Mesothelial cell of epicardium (in vitro differentiated cells): ENCODE data around the gene PSMA1. TPM values are rescaled to one million over a fixed set of nuclear protein-coding genes. Genes with fewer than 3 reads are reported as not detected.

Source experiments
- DNase-seq, 2 experiments: peaks; one replicate each; pipeline ENCODE4 v3.0.0; 2021; ENCODE audit warnings: low spot score in 2 of 2; ENCODE audit not compliant: unreplicated experiment in 2 of 2
- H3K27ac Mint-ChIP-seq: 2 replicates; pipeline ENCODE4 v1.8.0; 2021; ENCODE audit warnings: mixed read lengths
- H3K27me3 Mint-ChIP-seq: 2 replicates; pipeline ENCODE4 v1.8.0; 2021; ENCODE audit warnings: low read depth, mixed read lengths
- H3K36me3 Mint-ChIP-seq: 2 replicates; pipeline ENCODE4 v1.8.0; 2021; ENCODE audit warnings: mixed read lengths
- H3K4me1 Mint-ChIP-seq: 2 replicates; pipeline ENCODE4 v1.8.0; 2021; ENCODE audit warnings: mixed read lengths
- H3K4me3 Mint-ChIP-seq: 2 replicates; pipeline ENCODE4 v1.8.0; 2021; ENCODE audit warnings: mild to moderate bottlenecking, moderate library complexity, mixed read lengths
- H3K9me3 Mint-ChIP-seq: 2 replicates; pipeline ENCODE4 v1.8.0; 2021; ENCODE audit warnings: mixed read lengths
- total RNA-seq: library from RNA; stranded (reverse); gene quantifications from 3 replicates; pipeline ENCODE4 v1.2.1, GENCODE V29; 2021
- TF ChIP-seq, protein P1 (sequence below): fragments of 200-600 bp; sonication (generic); IDR thresholded peaks from one replicate; pipeline ENCODE4 v1.5.0; 2021; ENCODE audit warnings: antibody characterized with exemption; ENCODE audit not compliant: unreplicated experiment

PSMA1 gene
- total RNA-seq, 1 donor from 2014 or later: 133 TPM

DNA sequence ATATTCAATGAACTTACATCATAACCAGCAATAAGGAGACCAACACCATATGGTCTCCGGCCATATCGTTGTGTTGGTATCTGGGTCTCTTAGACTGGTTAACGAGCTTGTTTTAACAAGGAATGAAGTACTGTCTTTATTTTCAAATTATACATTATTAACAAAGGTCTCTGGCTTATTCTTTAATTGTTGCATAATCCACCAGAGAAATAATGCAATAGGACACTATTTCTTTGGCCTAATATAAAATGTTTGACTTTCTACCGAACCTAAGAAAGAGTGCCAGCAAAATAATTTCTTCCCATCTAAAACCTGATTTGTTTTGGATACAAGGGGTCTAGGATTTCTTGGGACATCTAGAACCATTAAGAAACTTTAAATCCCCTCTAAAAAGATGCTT lies 6.4 kb downstream of the PSMA1 start:
- no peak overlapping the region for H3K27ac Mint-ChIP-seq
- peaks cover 35% of the 10 kb centered on the region for H3K36me3 Mint-ChIP-seq
- no peak overlapping the region for H3K4me3 Mint-ChIP-seq
- H3K27me3 Mint-ChIP-seq: no peaks in the 10 kb centered on the region
- H3K9me3 Mint-ChIP-seq: no peaks in the 10 kb centered on the region
- TF ChIP-seq, protein P1, sequence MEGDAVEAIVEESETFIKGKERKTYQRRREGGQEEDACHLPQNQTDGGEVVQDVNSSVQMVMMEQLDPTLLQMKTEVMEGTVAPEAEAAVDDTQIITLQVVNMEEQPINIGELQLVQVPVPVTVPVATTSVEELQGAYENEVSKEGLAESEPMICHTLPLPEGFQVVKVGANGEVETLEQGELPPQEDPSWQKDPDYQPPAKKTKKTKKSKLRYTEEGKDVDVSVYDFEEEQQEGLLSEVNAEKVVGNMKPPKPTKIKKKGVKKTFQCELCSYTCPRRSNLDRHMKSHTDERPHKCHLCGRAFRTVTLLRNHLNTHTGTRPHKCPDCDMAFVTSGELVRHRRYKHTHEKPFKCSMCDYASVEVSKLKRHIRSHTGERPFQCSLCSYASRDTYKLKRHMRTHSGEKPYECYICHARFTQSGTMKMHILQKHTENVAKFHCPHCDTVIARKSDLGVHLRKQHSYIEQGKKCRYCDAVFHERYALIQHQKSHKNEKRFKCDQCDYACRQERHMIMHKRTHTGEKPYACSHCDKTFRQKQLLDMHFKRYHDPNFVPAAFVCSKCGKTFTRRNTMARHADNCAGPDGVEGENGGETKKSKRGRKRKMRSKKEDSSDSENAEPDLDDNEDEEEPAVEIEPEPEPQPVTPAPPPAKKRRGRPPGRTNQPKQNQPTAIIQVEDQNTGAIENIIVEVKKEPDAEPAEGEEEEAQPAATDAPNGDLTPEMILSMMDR: no peak
- H3K4me1 Mint-ChIP-seq: peaks cover 5% of the 10 kb centered on the region
- DNase-seq: no peak

DNA sequence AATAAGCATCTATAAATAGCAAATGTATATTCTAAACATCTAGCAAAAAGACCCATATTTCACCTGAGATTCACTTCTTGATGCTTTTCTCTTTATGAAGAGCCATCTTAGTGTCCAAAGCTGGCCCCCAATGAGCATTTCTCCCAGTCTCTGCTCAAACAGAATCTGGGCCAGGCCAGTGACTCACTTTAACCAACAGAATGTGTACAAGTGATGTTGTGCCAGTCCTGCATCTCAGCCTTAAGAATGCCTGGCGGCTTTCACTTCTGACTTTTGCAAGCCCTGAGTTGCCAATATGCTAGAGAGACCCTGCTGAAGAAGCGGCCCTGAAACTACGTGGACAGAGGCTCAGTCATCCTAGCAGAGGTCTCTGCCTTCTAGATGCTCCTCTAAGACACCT lies 13.7 kb downstream of the PSMA1 start:
- Mint-ChIP-seq H3K36me3 (peaks cover 46% of the 10 kb centered on the region), H3K4me3 (no peak overlapping the region)

DNA sequence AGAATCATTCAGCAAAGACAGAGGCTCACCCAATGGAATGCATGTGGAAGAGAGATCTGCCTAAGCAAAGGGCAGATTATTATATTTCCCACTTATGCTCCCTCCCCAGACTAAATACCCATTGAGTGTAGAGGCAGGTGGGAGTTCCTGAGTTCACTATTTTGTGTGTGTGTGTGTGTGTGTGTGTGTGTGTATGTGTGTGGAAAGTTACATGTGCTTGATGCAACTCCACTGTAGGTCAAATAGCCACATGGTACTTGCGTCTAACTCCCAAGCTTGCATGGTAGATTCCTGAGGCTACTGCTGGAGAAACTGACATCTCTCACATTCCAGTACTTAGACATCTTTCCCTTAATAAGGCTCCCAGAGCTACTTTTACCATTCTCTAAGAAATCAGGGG lies 17.2 kb downstream of the PSMA1 start:
- no peak for DNase-seq
- TF ChIP-seq, protein P1: no peak
- no peaks in the 10 kb centered on the region for H3K27me3 Mint-ChIP-seq
- H3K36me3 Mint-ChIP-seq: peaks cover 25% of the 10 kb centered on the region
- H3K4me3 Mint-ChIP-seq: no peak overlapping the region
- H3K9me3 Mint-ChIP-seq: no peaks in the 10 kb centered on the region
- H3K27ac Mint-ChIP-seq: no peak overlapping the region
- peaks cover 12% of the 10 kb centered on the region for H3K4me1 Mint-ChIP-seq

More for the DNA sequence above, 13.7 kb downstream of the PSMA1 start:
- Mint-ChIP-seq H3K27ac (no peak overlapping the region), H3K4me1 (no peaks in the 10 kb centered on the region), H3K27me3 (no peaks in the 10 kb centered on the region), H3K9me3 (no peaks in the 10 kb centered on the region)
- TF ChIP-seq, protein P1: no peak
- DNase-seq: no peak

DNA sequence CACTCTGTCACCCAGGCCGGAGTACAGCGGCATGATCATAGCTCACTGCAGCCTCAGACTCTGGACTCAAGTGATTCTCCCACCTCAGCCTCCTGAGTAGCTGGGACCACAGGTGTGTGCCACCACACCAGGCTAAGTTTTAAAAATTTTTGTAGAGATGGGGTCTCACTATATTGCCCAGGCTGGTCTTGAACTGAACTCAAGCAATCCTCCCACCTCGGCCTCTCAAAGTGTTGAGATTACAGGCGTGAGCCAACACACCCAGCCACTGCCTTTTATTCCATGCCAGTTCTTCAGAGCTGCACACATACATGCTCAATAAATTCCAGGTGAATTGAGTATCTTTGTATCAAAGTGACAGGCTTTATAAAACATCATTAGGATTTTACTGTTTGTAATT lies 18.1 kb downstream of the PSMA1 start:
- Mint-ChIP-seq H3K9me3 (peaks cover 9% of the 10 kb centered on the region), H3K4me3 (no peak overlapping the region), H3K27me3 (no peaks in the 10 kb centered on the region), H3K27ac (no peak overlapping the region), H3K4me1 (peaks cover 19% of the 10 kb centered on the region), H3K36me3 (peaks cover 29% of the 10 kb centered on the region)
- TF ChIP-seq, protein P1: no peak
- DNase-seq: no peak

DNA sequence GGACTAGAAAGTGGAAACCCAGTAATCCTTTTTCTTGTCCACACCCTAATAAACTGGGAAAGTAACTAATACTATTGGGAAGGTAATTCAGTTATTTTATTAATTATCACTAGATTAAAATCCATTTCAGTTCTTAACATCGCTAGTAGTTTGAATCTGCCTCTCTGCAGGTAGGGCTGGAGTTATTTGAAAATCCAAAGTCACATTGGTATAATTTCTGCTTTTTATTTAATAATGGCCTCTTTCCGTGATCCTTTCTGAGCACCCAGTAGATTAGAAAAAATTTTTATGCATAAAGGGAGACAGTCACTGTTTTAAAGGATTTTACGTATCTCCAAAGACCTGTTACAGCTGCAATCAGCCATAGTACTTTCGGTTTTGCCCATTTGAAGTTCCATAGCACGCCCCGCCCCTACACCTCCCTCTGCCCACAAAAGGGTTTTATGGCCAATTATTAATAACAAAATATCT lies 20.0 kb downstream of the PSMA1 start:
- Mint-ChIP-seq H3K27ac (peak overlapping the region; percentile 99), H3K36me3 (peaks cover 27% of the 10 kb centered on the region), H3K4me1 (peaks cover 23% of the 10 kb centered on the region), H3K4me3 (peak overlapping the region; percentile 99), H3K9me3 (peaks cover 10% of the 10 kb centered on the region), H3K27me3 (no peaks in the 10 kb centered on the region)
- TF ChIP-seq, protein P1: no peak
- DNase-seq: no peak

DNA sequence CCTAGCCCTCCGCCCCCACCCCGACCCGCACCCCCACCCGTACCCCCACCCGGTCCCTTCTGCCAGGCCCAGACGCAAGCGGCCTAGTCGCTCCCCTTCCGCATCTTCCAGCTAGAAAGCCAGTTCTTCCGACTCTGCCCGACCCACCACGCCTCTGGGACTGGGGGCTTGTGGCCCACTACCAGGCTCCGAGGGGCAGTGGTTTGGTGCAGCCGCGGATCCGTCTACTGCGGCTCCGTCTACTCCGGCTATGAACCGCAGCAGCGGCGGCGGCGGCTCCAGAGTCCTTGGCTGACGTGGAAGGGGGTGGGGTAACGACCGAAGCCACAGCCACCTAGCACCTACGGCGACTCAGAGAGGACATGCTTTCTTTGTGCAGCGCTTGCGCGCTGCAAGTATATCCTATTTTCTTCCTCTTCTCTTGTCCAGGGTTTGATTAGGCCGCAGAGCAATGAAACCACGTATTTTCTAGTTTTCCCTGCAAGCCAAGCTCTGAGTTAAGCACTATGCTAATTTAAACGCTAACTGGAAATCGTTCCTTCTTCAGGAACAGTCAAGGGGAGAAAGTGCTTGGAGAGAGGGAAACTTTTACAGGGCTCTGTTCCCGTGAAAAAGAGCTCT lies 20.5 kb downstream of the PSMA1 start, which contains the start of gene COPB1:
TSS of gene COPB1 (minus strand) at position 252 of the 621 bp plus-strand sequence. CDS start 883 bp downstream, outside the sequence.
- Mint-ChIP-seq H3K4me1 (peaks cover 25% of the 10 kb centered on the region), H3K27ac (peak within 1 kb of the TSS; percentile 99), H3K9me3 (peaks cover 10% of the 10 kb centered on the region), H3K27me3 (no peaks in the 10 kb centered on the region), H3K36me3 (peaks cover 29% of the 10 kb centered on the region), H3K4me3 (peak within 1 kb of the TSS; percentile 99)
- TF ChIP-seq, protein P1: no peak
- peak; percentile 68 to 88 for DNase-seq
